GM18499 (cell line): ENCODE results near the gene COPS7A.

Source experiments
- ATAC-seq: cut with Tn5 transposase; IDR thresholded peaks from one replicate; pipeline ENCODE4 v1.9.1; 2021; ENCODE audit warnings: moderate number of reproducible peaks; ENCODE audit not compliant: insufficient read depth, unreplicated experiment

COPS7A gene

GRCh38 chr12:6767353-6768319 is 43.8 kb downstream of the COPS7A start:
- ATAC-seq, result no peak

- ATAC-seq, result no peak
Measured at GRCh38 chr12:6768437-6768914, 44.6 kb downstream of the COPS7A start.

- no peak for ATAC-seq
Measured at GRCh38 chr12:6768990-6769389, 45.1 kb downstream of the COPS7A start.

GRCh38 chr12:6769666-6770065 is 45.8 kb downstream of the COPS7A start:
- ATAC-seq, result no peak

GRCh38 chr12:6770094-6770493 is 46.2 kb downstream of the COPS7A start:
- ATAC-seq, result no peak

- no peak for ATAC-seq
Measured at GRCh38 chr12:6770600-6770999, 46.8 kb downstream of the COPS7A start.

- no peak for ATAC-seq
Measured at GRCh38 chr12:6771091-6771495, 47.2 kb downstream of the COPS7A start.

GRCh38 chr12:6771509-6772330 is 47.9 kb downstream of the COPS7A start:
- no peak for ATAC-seq

GRCh38 chr12:6772331-6772695 is 48.5 kb downstream of the COPS7A start, which contains the start of gene LAG3:
Gene LAG3 (plus strand): TSS chr12:6772520. CDS start chr12:6772853, 333 bp downstream.
- ATAC-seq, result no peak

GRCh38 chr12:6772726-6773589 is 49.1 kb downstream of the COPS7A start:
- ATAC-seq, result no peak

GRCh38 chr12:6773590-6774351 is 49.9 kb downstream of the COPS7A start:
- no peak for ATAC-seq

GRCh38 chr12:6774499-6775062 is 50.7 kb downstream of the COPS7A start:
- no peak for ATAC-seq

GRCh38 chr12:6775185-6776174 is 51.6 kb downstream of the COPS7A start:
- ATAC-seq, result no peak

GRCh38 chr12:6777386-6777785 is 53.5 kb downstream of the COPS7A start:
- no peak for ATAC-seq

- no peak for ATAC-seq
Measured at GRCh38 chr12:6778217-6778573, 54.3 kb downstream of the COPS7A start.

- peak; percentile 59 for ATAC-seq
Measured at GRCh38 chr12:6778574-6779550, 55.0 kb downstream of the COPS7A start.
